ENCODE results near the gene IKZF2. TPM values are rescaled to one million over a fixed set of nuclear protein-coding genes. Genes with fewer than 3 reads are reported as not detected.

IKZF2 gene
- total and polyA plus RNA-seq, 4 donors: 0.35 to 4.7 (median 2.5) TPM

DNA sequence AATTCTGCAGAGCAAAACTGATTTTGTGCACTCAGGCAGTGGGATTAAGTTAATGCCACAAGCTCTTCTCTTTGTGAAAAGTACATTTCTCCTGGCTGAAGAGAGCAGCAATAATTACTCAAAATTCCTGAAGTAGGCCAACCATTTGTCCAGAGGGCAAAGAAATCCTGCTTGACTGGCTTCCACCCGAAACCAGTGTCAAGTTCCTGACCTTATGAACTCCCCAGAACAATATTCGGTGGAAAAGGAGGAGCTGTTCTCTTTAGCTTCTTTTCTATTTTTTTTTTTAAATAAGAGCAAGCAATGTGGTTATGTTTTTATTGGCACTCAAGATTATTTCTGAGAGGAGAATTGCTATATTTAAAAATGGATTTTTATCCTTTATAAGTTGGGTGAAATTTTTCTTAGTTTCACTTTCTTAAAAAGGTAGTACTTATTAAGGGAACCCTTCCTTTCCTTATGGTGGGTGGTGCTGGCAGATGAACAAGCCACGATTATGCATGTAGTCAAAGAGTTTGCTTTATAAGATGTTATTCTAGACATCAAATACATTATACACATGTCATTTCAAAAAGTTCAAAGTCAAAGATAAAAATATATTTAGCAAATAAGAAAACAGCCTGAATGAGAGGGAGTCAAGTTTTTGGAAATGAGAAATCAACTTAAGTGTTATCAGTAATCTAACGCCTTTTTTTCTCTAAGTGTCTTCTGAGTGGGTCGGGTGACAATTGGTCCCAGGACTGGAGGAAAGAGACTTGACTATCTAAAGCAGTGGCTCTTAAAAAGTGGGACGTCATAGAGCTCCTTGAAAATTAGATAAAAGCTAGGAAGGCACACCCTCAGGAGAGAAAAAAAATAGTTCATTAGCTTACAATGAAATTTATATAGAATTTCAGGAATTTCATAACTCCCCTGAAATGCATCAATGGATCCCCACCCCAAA lies 194.5 kb downstream of the IKZF2 start:
- H3K4me3 ChIP-seq (ENCODE audit: low read depth in 1 of 3, low read length in 3 of 3): no peak overlapping the region
- H3K36me3 ChIP-seq (ENCODE audit: control insufficient read depth in 4 of 4, insufficient read depth in 3 of 4, low read depth in 1 of 4, low read length in 3 of 4): no peaks in the 10 kb centered on the region
- DNase-seq (ENCODE audit: low spot score): no peak
- no peaks in the 10 kb centered on the region for H3K4me1 ChIP-seq (ENCODE audit: control insufficient read depth in 4 of 4, insufficient read depth in 4 of 4, low read length in 3 of 4)
- H3K9ac ChIP-seq (ENCODE audit: low read depth in 1 of 2, low read length in 2 of 2): no peak overlapping the region
- H3K9me3 ChIP-seq (ENCODE audit: control insufficient read depth in 4 of 4, low read length in 3 of 4): no peaks in the 10 kb centered on the region
- no peak overlapping the region for H3K27ac ChIP-seq (ENCODE audit: low read depth in 1 of 2, low read length in 2 of 2)
- H3K27me3 ChIP-seq (ENCODE audit: control insufficient read depth in 4 of 4, insufficient read depth in 4 of 4, low read length in 3 of 4): no peaks in the 10 kb centered on the region
- TF ChIP-seq NR2F2 (IDR thresholded peaks at IDR 0.05): peak; percentile 11
- no peak for TF ChIP-seq CTCF (IDR thresholded peaks at IDR 0.05; ENCODE audit: low read depth, low read length, missing input control)
- TF ChIP-seq RAD21 (IDR thresholded peaks at IDR 0.05): no peak
- 61% methylated on average over 6 of the region's 6 CpGs for WGBS

DNA sequence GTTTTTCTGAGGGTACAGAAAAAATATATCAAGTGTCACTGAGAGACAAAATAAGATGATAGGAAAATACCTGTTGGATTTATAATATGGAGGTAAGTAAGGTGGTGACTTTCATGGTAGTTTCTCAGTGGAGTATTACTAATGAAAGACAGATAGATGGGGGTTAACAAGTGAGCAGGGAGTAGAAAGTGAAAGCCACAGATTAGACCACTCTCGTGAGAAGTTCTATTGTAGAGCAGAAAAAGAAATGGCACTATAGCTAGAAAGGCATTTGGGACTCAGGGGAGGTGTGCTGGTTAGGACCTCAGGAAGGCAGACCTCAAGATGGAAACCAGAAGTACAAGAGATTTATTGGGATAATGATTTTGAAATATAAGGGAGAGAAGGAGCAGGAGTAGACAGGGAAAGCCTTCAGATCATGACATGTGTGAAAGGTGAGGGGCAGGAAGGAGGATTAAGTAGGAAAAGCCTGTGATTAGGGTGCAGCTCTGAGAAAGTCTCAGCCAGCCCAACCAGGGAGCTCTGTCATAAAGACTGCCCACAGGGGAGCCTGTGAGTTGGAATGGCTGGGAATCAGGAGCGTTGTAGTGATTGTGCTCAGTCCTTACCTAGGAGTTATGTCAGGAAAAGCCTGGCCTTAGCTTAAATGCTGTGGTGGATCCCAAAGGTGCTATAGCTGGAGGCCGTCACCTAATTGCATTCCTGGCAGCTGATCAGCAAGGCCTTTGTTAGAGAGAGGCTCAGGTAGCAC lies 198.1 kb downstream of the IKZF2 start:
- H3K4me3 ChIP-seq (ENCODE audit: low read depth in 1 of 3, low read length in 3 of 3): no peak overlapping the region
- TF ChIP-seq, protein P1, sequence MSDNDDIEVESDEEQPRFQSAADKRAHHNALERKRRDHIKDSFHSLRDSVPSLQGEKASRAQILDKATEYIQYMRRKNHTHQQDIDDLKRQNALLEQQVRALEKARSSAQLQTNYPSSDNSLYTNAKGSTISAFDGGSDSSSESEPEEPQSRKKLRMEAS (IDR thresholded peaks at IDR 0.05): no peak
- TF ChIP-seq EGR1 (IDR thresholded peaks at IDR 0.05; ENCODE audit: low read depth in 2 of 2) (no peak), ZBTB33 (IDR thresholded peaks at IDR 0.05) (no peak), NR2F2 (IDR thresholded peaks at IDR 0.05) (no peak), JUND (IDR thresholded peaks at IDR 0.05) (no peak), GABPA (IDR thresholded peaks at IDR 0.05 in 1 of 2, conservative IDR thresholded peaks at IDR 0.05 in 1 of 2) (no peak), CTCF (IDR thresholded peaks at IDR 0.05; ENCODE audit: low read depth, low read length, missing input control) (no peak), HNF4G (IDR thresholded peaks at IDR 0.05) (no peak), RXRA (IDR thresholded peaks at IDR 0.05) (no peak), TAF1 (conservative IDR thresholded peaks at IDR 0.05) (no peak), SP1 (IDR thresholded peaks at IDR 0.05) (no peak), FOXA1 (IDR thresholded peaks at IDR 0.05) (no peak), FOXA2 (IDR thresholded peaks at IDR 0.05) (no peak), YY1 (IDR thresholded peaks at IDR 0.05) (no peak), RAD21 (IDR thresholded peaks at IDR 0.05) (no peak), HNF4A (conservative IDR thresholded peaks at IDR 0.05) (no peak)
- TF ChIP-seq, protein P2, sequence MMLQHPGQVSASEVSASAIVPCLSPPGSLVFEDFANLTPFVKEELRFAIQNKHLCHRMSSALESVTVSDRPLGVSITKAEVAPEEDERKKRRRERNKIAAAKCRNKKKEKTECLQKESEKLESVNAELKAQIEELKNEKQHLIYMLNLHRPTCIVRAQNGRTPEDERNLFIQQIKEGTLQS (IDR thresholded peaks at IDR 0.05): no peak
- TF ChIP-seq, protein P3, sequence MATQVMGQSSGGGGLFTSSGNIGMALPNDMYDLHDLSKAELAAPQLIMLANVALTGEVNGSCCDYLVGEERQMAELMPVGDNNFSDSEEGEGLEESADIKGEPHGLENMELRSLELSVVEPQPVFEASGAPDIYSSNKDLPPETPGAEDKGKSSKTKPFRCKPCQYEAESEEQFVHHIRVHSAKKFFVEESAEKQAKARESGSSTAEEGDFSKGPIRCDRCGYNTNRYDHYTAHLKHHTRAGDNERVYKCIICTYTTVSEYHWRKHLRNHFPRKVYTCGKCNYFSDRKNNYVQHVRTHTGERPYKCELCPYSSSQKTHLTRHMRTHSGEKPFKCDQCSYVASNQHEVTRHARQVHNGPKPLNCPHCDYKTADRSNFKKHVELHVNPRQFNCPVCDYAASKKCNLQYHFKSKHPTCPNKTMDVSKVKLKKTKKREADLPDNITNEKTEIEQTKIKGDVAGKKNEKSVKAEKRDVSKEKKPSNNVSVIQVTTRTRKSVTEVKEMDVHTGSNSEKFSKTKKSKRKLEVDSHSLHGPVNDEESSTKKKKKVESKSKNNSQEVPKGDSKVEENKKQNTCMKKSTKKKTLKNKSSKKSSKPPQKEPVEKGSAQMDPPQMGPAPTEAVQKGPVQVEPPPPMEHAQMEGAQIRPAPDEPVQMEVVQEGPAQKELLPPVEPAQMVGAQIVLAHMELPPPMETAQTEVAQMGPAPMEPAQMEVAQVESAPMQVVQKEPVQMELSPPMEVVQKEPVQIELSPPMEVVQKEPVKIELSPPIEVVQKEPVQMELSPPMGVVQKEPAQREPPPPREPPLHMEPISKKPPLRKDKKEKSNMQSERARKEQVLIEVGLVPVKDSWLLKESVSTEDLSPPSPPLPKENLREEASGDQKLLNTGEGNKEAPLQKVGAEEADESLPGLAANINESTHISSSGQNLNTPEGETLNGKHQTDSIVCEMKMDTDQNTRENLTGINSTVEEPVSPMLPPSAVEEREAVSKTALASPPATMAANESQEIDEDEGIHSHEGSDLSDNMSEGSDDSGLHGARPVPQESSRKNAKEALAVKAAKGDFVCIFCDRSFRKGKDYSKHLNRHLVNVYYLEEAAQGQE (IDR thresholded peaks at IDR 0.05): no peak
- no peak overlapping the region for H3K27ac ChIP-seq (ENCODE audit: low read depth in 1 of 2, low read length in 2 of 2)
- 80% methylated on average over 3 of the region's 3 CpGs for WGBS
- H3K36me3 ChIP-seq (ENCODE audit: control insufficient read depth in 4 of 4, insufficient read depth in 3 of 4, low read depth in 1 of 4, low read length in 3 of 4): no peaks in the 10 kb centered on the region
- H3K9ac ChIP-seq (ENCODE audit: low read depth in 1 of 2, low read length in 2 of 2): no peak overlapping the region
- no peaks in the 10 kb centered on the region for H3K4me1 ChIP-seq (ENCODE audit: control insufficient read depth in 4 of 4, insufficient read depth in 4 of 4, low read length in 3 of 4)
- no peaks in the 10 kb centered on the region for H3K9me3 ChIP-seq (ENCODE audit: control insufficient read depth in 4 of 4, low read length in 3 of 4)
- DNase-seq (ENCODE audit: low spot score): no peak
- no peaks in the 10 kb centered on the region for H3K27me3 ChIP-seq (ENCODE audit: control insufficient read depth in 4 of 4, insufficient read depth in 4 of 4, low read length in 3 of 4)
